Vagina (tissue), 2 donors: ENCODE data around the gene CSNK1E. TPM values are rescaled to one million over a fixed set of nuclear protein-coding genes. Genes with fewer than 3 reads are reported as not detected.
A peak's percentile ranks its signal among the peaks of the same experiment; 100 is the strongest.

ENCODE experiments used
- DNase-seq, 2 donors: peaks; one replicate each; pipeline ENCODE4 v3.0.0-alpha.2; 2017; ENCODE audit errors: extremely low spot score in 2 of 2
- H3K27ac ChIP-seq: fragments of 200-600 bp; sonication (generic); one replicate; pipeline ENCODE4 v1.5.1; 2019
- H3K27me3 ChIP-seq: fragments of 200-600 bp; sonication (generic); one replicate; pipeline ENCODE4 v1.5.1; 2019
- H3K36me3 ChIP-seq, 2 donors: fragments of 200-600 bp; sonication (generic); one replicate each; pipeline ENCODE4 v1.5.1; 2017 to 2019
- H3K4me1 ChIP-seq: fragments of 200-600 bp; sonication (generic); one replicate; pipeline ENCODE4 v1.5.1; 2019
- H3K4me3 ChIP-seq, 2 donors: fragments of 200-600 bp; sonication (generic); 1 replicate in 1 of 2; 2 replicates in 1 of 2; pipeline ENCODE4 v1.5.1; 2016 to 2019
- H3K9me3 ChIP-seq: fragments of 200-600 bp; sonication (generic); one replicate; pipeline ENCODE4 v1.5.1; 2019
- POLR2A ChIP-seq, 2 donors: fragments of 450-650 bp; IDR thresholded peaks; one replicate each; pipeline ENCODE4 v1.6.1; 2017; ENCODE audit warnings: antibody characterized with exemption in 2 of 2, mild to moderate bottlenecking in 2 of 2, moderate library complexity in 2 of 2
- POLR2AphosphoS5 ChIP-seq, 2 donors: sonication (generic); formaldehyde crosslinking; IDR thresholded peaks; one replicate each; pipeline ENCODE4 v1.9.0; 2017; ENCODE audit warnings: antibody characterized with exemption in 2 of 2, mild to moderate bottlenecking in 2 of 2, low read depth in 1 of 2; ENCODE audit not compliant: insufficient read depth in 1 of 2
- intact Hi-C: fragments of 100-400 bp; cut with DNase I; formaldehyde crosslinking; loops from one replicate; pipeline ENCODE4 v1.15.1; 2023
- total RNA-seq: library from RNA; depleted of rRNA; stranded (reverse); fragments of >200 nt; gene quantifications from one replicate; pipeline ENCODE4 v1.2.3, GENCODE V29; 2016
- TF ChIP-seq, protein P1 (sequence below), 3 experiments: fragments of 450-650 bp in 2 of 3; fragments of 200-600 bp in 1 of 3; sonication (generic) in 1 of 3; IDR thresholded peaks; one replicate each; pipeline ENCODE4 v1.5.1; 2017 to 2019; ENCODE audit warnings: antibody characterized with exemption in 3 of 3, mild to moderate bottlenecking in 2 of 3, moderate library complexity in 2 of 3

The CSNK1E gene
- total RNA-seq, 1 donor from 2014 or later = 162 TPM

DNA sequence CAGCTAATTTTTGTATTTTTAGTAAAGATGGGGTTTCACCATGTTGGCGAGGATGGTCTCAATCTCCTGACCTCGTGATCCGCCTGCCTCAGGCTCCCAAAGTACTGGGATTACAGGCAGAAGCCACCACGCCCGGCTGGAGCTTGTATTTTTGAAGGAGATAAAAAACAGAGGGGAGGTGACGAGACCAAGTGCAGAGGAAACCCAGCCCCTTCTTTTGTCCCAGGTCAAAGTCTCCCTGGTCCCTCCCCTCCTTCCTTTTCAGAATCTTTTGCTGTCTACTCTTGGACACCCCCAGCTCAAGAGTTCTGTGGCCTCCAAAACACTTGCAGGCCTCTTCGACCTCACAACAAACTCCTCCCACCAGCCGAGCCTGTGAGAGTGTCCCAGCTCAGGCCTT lies 32.2 kb downstream of the CSNK1E start:
- TF ChIP-seq POLR2A (IDR thresholded peaks at IDR 0.05) (no peak), POLR2AphosphoS5 (IDR thresholded peaks at IDR 0.05; ENCODE audit: insufficient read depth in 1 of 2, low read depth in 1 of 2) (no peak)
- TF ChIP-seq, protein P1, sequence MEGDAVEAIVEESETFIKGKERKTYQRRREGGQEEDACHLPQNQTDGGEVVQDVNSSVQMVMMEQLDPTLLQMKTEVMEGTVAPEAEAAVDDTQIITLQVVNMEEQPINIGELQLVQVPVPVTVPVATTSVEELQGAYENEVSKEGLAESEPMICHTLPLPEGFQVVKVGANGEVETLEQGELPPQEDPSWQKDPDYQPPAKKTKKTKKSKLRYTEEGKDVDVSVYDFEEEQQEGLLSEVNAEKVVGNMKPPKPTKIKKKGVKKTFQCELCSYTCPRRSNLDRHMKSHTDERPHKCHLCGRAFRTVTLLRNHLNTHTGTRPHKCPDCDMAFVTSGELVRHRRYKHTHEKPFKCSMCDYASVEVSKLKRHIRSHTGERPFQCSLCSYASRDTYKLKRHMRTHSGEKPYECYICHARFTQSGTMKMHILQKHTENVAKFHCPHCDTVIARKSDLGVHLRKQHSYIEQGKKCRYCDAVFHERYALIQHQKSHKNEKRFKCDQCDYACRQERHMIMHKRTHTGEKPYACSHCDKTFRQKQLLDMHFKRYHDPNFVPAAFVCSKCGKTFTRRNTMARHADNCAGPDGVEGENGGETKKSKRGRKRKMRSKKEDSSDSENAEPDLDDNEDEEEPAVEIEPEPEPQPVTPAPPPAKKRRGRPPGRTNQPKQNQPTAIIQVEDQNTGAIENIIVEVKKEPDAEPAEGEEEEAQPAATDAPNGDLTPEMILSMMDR (IDR thresholded peaks at IDR 0.05) = no peak
- Histone ChIP-seq H3K4me3 (no peak overlapping the region), H3K9me3 (no peaks in the 10 kb centered on the region), H3K4me1 (peaks cover 7% of the 10 kb centered on the region), H3K36me3 (no peaks in the 10 kb centered on the region), H3K27me3 (no peaks in the 10 kb centered on the region), H3K27ac (peak overlapping the region; percentile 24)
- DNase-seq = no peak
- intact Hi-C loops = no loop called here

- no peaks in the 10 kb centered on the region for H3K27me3 ChIP-seq
- TF ChIP-seq POLR2A (IDR thresholded peaks at IDR 0.05) = no peak
- TF ChIP-seq, protein P1 (IDR thresholded peaks at IDR 0.05) = no peak
- intact Hi-C loops = no loop called here
- no peak for DNase-seq
- no peak overlapping the region for H3K4me3 ChIP-seq
- peaks cover 7% of the 10 kb centered on the region for H3K4me1 ChIP-seq
- H3K36me3 ChIP-seq = no peaks in the 10 kb centered on the region
- H3K27ac ChIP-seq = peak overlapping the region; percentile 55
- no peaks in the 10 kb centered on the region for H3K9me3 ChIP-seq
These were observed 33.2 kb downstream of the CSNK1E start for GRCh38 chr22:38284042-38284402.

- Histone ChIP-seq H3K27me3 (no peaks in the 10 kb centered on the region), H3K4me3 (no peak overlapping the region), H3K4me1 (peaks cover 7% of the 10 kb centered on the region), H3K9me3 (no peaks in the 10 kb centered on the region), H3K36me3 (no peaks in the 10 kb centered on the region), H3K27ac (no peak overlapping the region)
- no peak for DNase-seq
- intact Hi-C loops = no loop called here
- TF ChIP-seq POLR2AphosphoS5 (IDR thresholded peaks at IDR 0.05; ENCODE audit: insufficient read depth in 1 of 2, low read depth in 1 of 2) = no peak
- no peak for TF ChIP-seq POLR2A (IDR thresholded peaks at IDR 0.05)
- TF ChIP-seq, protein P1 (IDR thresholded peaks at IDR 0.05) = no peak
These were observed 34.8 kb downstream of the CSNK1E start for GRCh38 chr22:38282397-38282796.

- no peak for DNase-seq
- intact Hi-C loops = no loop called here
These were observed 41.1 kb downstream of the CSNK1E start for GRCh38 chr22:38276166-38276565.

DNA sequence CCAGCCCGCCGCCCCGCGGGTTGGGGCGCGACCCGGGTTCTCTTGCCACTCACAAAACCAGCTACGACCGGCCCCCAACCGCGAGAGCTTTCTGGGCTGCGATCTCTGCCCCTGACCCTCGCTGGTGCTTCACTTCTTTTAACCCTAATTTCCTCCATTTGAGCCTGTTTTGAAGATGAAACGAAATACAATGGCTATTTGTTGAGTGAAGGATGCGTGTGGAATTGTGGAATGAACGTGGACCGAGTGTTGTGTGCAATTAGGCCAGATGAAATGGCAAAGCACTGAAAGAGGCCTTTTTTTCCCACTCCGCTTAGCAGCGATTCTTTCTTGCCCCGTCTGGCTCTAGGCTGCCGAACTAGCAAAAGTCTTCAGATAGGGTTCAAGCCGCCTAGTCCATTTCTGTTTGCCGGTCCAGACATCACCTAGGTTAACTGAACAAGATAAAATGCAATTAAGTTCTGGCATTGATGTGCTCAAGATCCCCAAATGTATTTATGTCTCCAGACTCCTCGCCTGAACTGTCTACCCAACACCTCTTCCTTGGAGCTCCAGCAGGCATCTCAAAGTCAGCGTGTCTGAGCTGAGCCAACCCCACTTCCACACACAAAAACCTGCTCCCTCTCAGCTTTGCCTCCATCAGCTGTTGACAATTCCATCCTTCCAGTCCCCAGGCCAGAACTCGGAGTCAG lies 44.0 kb downstream of the CSNK1E start:
- peak overlapping the region; percentile 99 for H3K27ac ChIP-seq
- peak overlapping the region; percentile 75 to 100 for H3K4me3 ChIP-seq
- H3K36me3 ChIP-seq = no peaks in the 10 kb centered on the region
- no peak for DNase-seq
- intact Hi-C loops = loop anchor here (5.0 kb wide), 1 partner anchor 44 kb away; the partner anchor contains the start of gene CSNK1E
- no peaks in the 10 kb centered on the region for H3K9me3 ChIP-seq
- TF ChIP-seq, protein P1 (IDR thresholded peaks at IDR 0.05) = no peak
- TF ChIP-seq POLR2A (IDR thresholded peaks at IDR 0.05) = no peak
- no peak for TF ChIP-seq POLR2AphosphoS5 (IDR thresholded peaks at IDR 0.05; ENCODE audit: insufficient read depth in 1 of 2, low read depth in 1 of 2)
- peaks cover 49% of the 10 kb centered on the region for H3K4me1 ChIP-seq
- no peaks in the 10 kb centered on the region for H3K27me3 ChIP-seq

More at GRCh38 chr22:38276166-38276565, 41.1 kb downstream of the CSNK1E start:
- Histone ChIP-seq H3K4me1 (peaks cover 20% of the 10 kb centered on the region), H3K9me3 (no peaks in the 10 kb centered on the region), H3K4me3 (no peak overlapping the region), H3K27me3 (no peaks in the 10 kb centered on the region), H3K36me3 (no peaks in the 10 kb centered on the region), H3K27ac (no peak overlapping the region)
- TF ChIP-seq, protein P1 (IDR thresholded peaks at IDR 0.05) = no peak
- no peak for TF ChIP-seq POLR2A (IDR thresholded peaks at IDR 0.05)
- no peak for TF ChIP-seq POLR2AphosphoS5 (IDR thresholded peaks at IDR 0.05; ENCODE audit: insufficient read depth in 1 of 2, low read depth in 1 of 2)
